ENCODE results near the gene FEN1.
A peak's percentile ranks its signal among the peaks of the same experiment; 100 is the strongest.

FEN1 gene

GRCh38 chr11:61775106-61775505 is 17.6 kb upstream of the FEN1 start:
- DNase-seq (ENCODE audit: low read depth in 2 of 2): no peak

GRCh38 chr11:61775606-61776554 is 16.8 kb upstream of the FEN1 start:
- DNase-seq (ENCODE audit: low read depth in 2 of 2): no peak

GRCh38 chr11:61776561-61777075 is 16.1 kb upstream of the FEN1 start:
- DNase-seq (ENCODE audit: low read depth in 2 of 2): no peak

- DNase-seq (ENCODE audit: low read depth in 2 of 2): no peak
Observed at GRCh38 chr11:61777234-61778090, 15.2 kb upstream of the FEN1 start.

- no peak for DNase-seq (ENCODE audit: low read depth in 2 of 2)
Observed at GRCh38 chr11:61778357-61778886, 14.3 kb upstream of the FEN1 start.

GRCh38 chr11:61778920-61779650 is 13.6 kb upstream of the FEN1 start:
- DNase-seq (ENCODE audit: low read depth in 2 of 2): no peak

- DNase-seq (ENCODE audit: low read depth in 2 of 2): no peak
Observed at GRCh38 chr11:61779666-61780525, 12.8 kb upstream of the FEN1 start.

GRCh38 chr11:61780581-61781162 is 12.0 kb upstream of the FEN1 start:
- DNase-seq (ENCODE audit: low read depth in 2 of 2): no peak

GRCh38 chr11:61781585-61781984 is 11.1 kb upstream of the FEN1 start:
- no peak for DNase-seq (ENCODE audit: low read depth in 2 of 2)

- no peak for DNase-seq (ENCODE audit: low read depth in 2 of 2)
Observed at GRCh38 chr11:61782299-61782698, 10.4 kb upstream of the FEN1 start.

GRCh38 chr11:61782841-61783240 is 9.9 kb upstream of the FEN1 start:
- DNase-seq (ENCODE audit: low read depth in 2 of 2): no peak

GRCh38 chr11:61783717-61784505 is 8.8 kb upstream of the FEN1 start:
- no peak for DNase-seq (ENCODE audit: low read depth in 2 of 2)

- DNase-seq (ENCODE audit: low read depth in 2 of 2): no peak
Observed at GRCh38 chr11:61784506-61784805, 8.3 kb upstream of the FEN1 start.

GRCh38 chr11:61785837-61786402 is 6.8 kb upstream of the FEN1 start:
- DNase-seq (ENCODE audit: low read depth in 2 of 2): no peak

- DNase-seq (ENCODE audit: low read depth in 2 of 2): no peak
Observed at GRCh38 chr11:61787928-61788491, 4.7 kb upstream of the FEN1 start.

GRCh38 chr11:61791737-61792309 is 888 bp upstream of the FEN1 start:
- peak; percentile 56 for DNase-seq (ENCODE audit: low read depth in 2 of 2)

GRCh38 chr11:61793083-61793828 is 545 bp downstream of the FEN1 start:
- DNase-seq (ENCODE audit: low read depth in 2 of 2): no peak

GRCh38 chr11:61793829-61794204 is 1.1 kb downstream of the FEN1 start:
- no peak for DNase-seq (ENCODE audit: low read depth in 2 of 2)
